Activated CD8-positive, alpha-beta memory T cell treated with anti-CD3 and anti-CD28 coated beads for 36 hours (primary cell): ENCODE measurements around the gene TNFAIP8L2. TPM values are rescaled to one million over a fixed set of nuclear protein-coding genes. Genes with fewer than 3 reads are reported as not detected.

Experiments
- CTCF ChIA-PET: fragments of 350-600 bp; sonication (Branson Sonifier 250); formaldehyde crosslinking; loops from one replicate; lab custom pipeline; 2021; ENCODE audit warnings: antibody characterized with exemption; lab: Charles Lee
- POLR2A ChIA-PET: fragments of 350-600 bp; sonication (Branson Sonifier 250); formaldehyde crosslinking; loops from one replicate; lab custom pipeline; 2021; ENCODE audit warnings: antibody characterized with exemption; lab: Charles Lee
- total RNA-seq, 2 experiments: library from RNA; stranded (reverse); gene quantifications; one replicate each; pipeline ENCODE4 v1.2.3, GENCODE V29; 2021

Gene TNFAIP8L2
- total RNA-seq: 10 to 100 TPM; 25.7 to 26.6 TPM

- ChIA-PET POLR2A (interaction anchor here (0.9 to 1.9 kb wide), 5 partner anchors 9 to 85 kb away, joined by 3 to 9 read pairs (median 4); partner anchors contain the start of gene VPS72), CTCF (interaction anchor here (0.5 to 8.7 kb wide), 13 partner anchors 9 to 132 kb away, joined by 3 to 84 read pairs (median 5); partner anchors contain the start of genes CDC42SE1, GABPB2, LYSMD1 and SCNM1)
Observed at GRCh38 chr1:151156515-151156819, at the start of gene TNFAIP8L2. TSS of gene TNFAIP8L2 (plus strand) at chr1:151156649. CDS start at chr1:151158698, 2,049 bp downstream.

DNA sequence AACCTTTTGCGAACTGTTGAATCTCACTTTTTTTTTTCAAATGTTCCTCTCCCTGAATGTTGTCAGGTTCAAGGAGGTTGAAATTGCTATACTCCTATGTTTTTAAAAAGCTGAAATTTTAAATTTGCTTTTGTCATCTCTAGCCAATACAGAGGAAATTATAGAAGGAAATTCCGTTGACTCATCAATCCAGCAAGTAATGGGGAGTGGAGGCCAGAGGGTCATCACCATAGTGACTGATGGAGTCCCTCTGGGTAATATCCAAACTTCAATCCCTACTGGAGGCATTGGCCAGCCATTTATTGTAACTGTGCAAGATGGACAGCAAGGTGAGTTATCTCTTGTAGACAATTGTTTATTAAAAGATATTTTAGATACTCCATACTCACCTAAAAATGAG is 49.6 kb upstream of the TNFAIP8L2 start:
- ChIA-PET CTCF (interaction anchor here (0.6 to 2.6 kb wide), 3 partner anchors 7 to 58 kb away, joined by 3 to 6 read pairs (median 4); no protein-coding TSS in a partner anchor), POLR2A (no interaction called here)

- ChIA-PET CTCF (interaction anchor here (2.6 kb wide), 1 partner anchor 9 kb away, joined by 6 read pairs; no protein-coding TSS in a partner anchor), POLR2A (no interaction called here)
Observed at GRCh38 chr1:151108331-151108730, 48.1 kb upstream of the TNFAIP8L2 start.

DNA sequence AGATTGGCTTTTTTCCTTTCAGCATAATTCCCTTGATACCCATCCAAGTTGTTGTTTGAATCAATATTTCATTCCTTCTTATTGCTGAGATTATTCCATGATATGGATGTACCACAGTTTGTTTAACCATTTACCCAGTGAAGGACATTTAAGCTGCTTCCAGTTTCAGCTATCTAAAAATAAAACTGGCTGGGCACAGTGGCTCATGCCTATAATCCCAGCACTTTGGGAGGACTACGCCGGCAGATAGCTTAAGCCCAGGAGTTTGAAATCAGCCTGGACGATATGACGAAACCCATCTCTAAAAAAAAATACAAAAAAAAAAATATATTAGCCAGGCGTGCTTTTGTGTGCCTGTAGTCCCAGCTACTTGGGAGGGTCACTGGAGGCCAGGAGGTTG is 42.6 kb upstream of the TNFAIP8L2 start:
- POLR2A ChIA-PET: no interaction called here
- CTCF ChIA-PET: interaction anchor here (0.7 kb wide), 1 partner anchor 11 kb away, joined by 3 read pairs; no protein-coding TSS in a partner anchor

DNA sequence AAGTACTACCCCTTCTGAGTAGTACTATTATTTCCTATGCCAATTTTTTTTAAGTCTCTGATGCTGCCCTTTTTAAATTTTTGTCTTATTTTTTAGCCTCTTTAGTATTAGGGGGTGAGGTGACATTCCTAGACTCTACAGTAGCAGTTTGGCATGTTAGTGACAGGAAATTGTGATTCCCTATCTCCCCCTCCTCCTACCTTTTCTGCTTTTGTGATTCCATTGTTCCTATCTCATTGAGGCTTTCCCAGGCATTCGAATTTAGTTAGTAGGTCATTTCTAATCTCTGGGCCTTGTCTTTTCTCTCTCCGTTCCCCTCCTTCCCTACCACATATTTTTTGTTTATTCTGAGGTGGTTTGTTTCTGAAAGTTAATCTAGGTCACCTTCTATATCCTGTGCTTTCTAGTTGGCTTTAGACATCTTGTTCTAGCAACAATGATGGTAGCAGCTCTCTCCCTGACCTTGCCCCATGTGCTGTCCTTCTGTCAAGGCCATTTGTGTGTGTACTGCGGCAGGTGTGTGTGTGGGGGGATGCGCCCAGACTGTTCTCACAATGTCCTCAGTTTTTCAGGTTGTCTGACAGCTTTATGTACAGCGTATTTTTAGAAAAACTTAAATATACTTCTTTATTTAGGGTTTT is 31.6 kb upstream of the TNFAIP8L2 start:
- CTCF ChIA-PET: interaction anchor here (0.5 to 0.7 kb wide), 5 partner anchors 18 to 921 kb away, joined by 3 to 4 read pairs (median 3); no protein-coding TSS in a partner anchor
- POLR2A ChIA-PET: no interaction called here

DNA sequence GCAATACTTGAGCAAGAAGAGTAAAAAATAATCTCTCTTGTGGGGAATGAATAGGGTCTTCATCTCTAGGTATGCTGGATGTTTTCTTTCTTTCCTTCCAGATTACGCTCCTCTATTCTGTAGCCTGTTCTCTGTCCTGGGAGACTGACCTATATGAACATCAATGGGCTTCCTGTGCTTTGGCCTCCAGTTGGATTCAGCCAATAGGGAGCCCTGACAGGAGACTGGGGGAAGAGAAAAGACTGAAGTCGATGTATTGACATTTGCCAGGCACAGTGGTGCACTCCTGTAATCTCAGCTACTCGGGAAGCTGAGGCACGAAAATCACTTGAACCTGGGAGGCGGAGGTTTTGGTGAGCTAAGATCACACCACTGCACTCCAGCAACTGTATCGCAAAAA is 27.6 kb upstream of the TNFAIP8L2 start:
- CTCF ChIA-PET: interaction anchor here (0.6 to 1.3 kb wide), 2 partner anchors 42 to 99 kb away, joined by 3 to 4 read pairs; no protein-coding TSS in a partner anchor
- POLR2A ChIA-PET: interaction anchor here (0.6 kb wide), 1 partner anchor 13 kb away, joined by 10 read pairs; no protein-coding TSS in a partner anchor

DNA sequence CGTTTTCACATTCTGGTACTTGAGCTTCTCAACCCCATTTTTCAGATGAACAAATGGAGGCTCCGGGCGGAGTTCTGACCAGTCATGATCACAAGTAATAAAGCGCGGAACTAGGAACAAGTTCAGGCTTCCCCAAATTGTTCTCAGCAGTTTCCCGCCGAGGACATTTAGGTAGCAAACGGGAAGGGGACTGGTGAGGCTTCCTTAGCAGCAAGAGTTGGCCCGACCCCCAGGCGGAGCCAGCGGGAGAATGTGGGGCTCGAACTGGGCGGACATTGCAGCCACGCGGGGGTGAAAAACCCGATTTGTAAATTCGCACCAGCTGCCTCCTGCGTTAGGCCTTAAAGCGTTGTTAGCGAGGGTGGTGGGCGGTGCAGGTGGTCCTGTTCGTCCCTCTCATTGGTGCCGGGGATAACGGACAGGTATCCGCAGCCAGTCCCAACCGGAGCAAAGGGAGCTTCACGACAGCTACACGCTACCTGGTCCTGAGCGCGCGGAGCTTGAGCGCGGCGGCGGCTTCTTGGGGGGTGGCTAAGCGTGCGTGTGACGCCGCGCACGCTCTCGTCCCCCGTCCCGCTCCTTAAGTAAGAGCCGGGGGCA is 25.4 kb upstream of the TNFAIP8L2 start:
- POLR2A ChIA-PET: interaction anchor here (0.7 to 0.9 kb wide), 2 partner anchors 16 to 19 kb away, joined by 3 to 4 read pairs; no protein-coding TSS in a partner anchor
- CTCF ChIA-PET: interaction anchor here (0.6 to 1.5 kb wide), 5 partner anchors 14 to 170 kb away, joined by 3 to 12 read pairs (median 3); partner anchors contain the start of gene TNFAIP8L2

DNA sequence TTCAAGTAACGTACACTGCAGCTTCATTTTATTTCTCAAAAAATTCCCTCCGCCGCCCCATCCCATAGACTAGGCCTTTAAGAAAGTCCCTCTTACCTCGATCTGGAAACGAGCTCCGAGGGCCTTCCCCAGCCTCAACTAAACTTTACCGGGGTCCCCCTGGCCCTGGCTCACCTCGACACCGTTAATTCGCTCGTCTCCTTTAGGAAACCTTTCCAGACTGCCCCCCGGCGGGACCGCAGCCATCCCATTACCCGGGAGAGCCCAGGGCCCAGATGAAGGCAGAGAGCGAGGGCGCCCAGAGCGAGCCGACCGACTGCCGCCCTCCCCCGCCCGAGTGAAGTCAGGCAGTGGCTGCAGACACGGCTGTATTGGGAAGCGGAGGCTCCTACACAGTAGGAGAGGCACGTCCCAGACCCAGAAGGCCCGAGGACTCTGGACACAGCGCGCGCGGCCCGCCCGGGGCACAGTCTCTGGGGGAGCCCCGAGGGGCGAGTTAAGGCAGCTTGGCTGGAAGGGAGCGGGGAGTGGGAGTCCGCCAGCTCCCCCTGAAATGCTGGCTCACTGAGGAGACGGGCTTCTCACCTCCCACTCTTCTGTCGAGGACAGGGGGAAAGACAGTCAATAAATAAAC is 24.6 kb upstream of the TNFAIP8L2 start:
- POLR2A ChIA-PET: interaction anchor here (0.7 kb wide), 1 partner anchor 15 kb away, joined by 3 read pairs; no protein-coding TSS in a partner anchor
- CTCF ChIA-PET: interaction anchor here (0.8 to 1.5 kb wide), 2 partner anchors 14 to 32 kb away, joined by 3 to 12 read pairs; no protein-coding TSS in a partner anchor

DNA sequence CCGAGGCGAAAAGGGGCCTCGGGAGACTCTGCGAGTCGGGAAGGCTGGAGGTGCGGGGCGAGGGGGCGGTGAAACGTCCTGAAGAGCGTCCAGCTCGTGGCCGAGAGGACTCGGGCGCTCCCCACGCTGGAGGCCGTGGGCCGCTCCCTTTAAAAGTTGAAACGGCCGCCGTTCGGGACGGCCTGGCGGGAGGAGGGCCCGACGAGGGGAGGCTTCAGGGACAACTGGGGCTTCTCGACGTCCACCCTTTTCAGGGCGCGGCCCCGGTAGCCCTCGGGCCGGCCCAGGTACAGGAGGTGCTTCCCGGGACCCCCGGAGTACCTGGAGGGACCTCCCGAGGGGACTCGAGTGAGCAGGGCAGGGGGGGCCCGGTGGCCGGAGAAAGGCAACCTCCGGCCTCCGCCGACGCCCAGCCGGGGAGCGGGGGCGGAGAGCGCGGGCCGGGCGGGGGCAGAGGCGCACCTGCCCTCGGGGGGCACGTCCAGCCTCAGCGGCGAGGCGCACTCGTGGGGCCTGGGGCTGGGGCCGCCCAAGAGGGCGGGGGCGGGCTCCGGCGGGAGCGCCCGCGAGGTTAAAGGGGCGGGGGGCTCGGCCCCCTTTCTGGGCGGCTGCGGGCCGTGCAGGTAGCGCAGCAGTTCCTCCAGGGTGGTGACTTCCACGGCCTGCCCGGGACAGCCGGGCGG is 24.0 kb upstream of the TNFAIP8L2 start:
- ChIA-PET POLR2A (no interaction called here), CTCF (no interaction called here)

DNA sequence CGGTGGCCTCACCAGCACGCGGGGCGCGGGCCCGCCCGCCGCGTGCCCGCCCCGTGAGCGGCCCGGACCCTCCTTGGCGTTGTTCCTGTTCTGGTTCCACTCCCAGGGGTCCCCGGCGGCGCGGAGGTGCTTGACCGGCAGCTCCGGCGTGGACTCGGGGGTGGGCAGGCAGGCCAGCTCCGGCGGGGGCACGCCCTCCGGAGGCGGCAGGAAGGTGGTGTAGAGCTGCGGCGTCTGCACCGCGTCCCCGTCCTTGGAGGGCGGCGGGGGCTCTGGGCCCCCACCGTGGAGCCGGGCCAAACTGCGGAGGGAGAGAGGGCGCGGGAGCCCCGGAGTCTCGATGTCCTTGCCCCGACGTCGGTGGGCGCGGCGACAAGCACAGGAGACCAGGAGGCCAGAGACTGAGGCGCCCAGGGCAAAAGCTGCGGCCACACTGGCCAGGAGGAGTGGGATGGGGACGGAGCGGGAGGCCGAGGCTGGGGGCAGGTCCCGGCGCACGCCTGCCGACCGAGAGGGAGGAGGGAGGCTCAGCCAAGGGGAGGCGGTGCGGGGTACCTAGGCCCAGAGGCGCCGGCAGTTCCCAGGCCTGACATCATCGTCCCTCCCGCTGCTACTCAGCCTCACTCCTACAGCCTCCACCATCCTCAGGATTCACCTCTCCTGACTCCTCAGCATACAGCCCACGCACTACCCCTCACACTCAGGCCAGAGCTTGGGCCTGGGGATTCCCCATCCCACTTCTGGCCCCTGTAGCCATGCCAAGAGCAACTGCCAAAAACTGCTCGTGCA is 23.2 kb upstream of the TNFAIP8L2 start:
- CTCF ChIA-PET: no interaction called here

GRCh38 chr1:151134396-151134795 is 22.1 kb upstream of the TNFAIP8L2 start:
- ChIA-PET CTCF (interaction anchor here (0.6 kb wide), 1 partner anchor 23 kb away, joined by 4 read pairs; no protein-coding TSS in a partner anchor), POLR2A (interaction anchor here (0.5 kb wide), 1 partner anchor 53 kb away, joined by 3 read pairs; no protein-coding TSS in a partner anchor)

More for the DNA sequence above, 23.2 kb upstream of the TNFAIP8L2 start:
- POLR2A ChIA-PET: no interaction called here

GRCh38 chr1:151134991-151135390 is 21.5 kb upstream of the TNFAIP8L2 start:
- POLR2A ChIA-PET: interaction anchor here (0.5 kb wide), 1 partner anchor 53 kb away, joined by 3 read pairs; no protein-coding TSS in a partner anchor
- CTCF ChIA-PET: interaction anchor here (0.6 to 1.2 kb wide), 2 partner anchors 35 to 397 kb away, joined by 3 read pairs; no protein-coding TSS in a partner anchor

- ChIA-PET POLR2A (no interaction called here), CTCF (interaction anchor here (0.5 to 1.2 kb wide), 4 partner anchors 21 to 396 kb away, joined by 3 read pairs; partner anchors contain the start of gene TNFAIP8L2)
Observed at GRCh38 chr1:151135433-151136385, 20.7 kb upstream of the TNFAIP8L2 start.

DNA sequence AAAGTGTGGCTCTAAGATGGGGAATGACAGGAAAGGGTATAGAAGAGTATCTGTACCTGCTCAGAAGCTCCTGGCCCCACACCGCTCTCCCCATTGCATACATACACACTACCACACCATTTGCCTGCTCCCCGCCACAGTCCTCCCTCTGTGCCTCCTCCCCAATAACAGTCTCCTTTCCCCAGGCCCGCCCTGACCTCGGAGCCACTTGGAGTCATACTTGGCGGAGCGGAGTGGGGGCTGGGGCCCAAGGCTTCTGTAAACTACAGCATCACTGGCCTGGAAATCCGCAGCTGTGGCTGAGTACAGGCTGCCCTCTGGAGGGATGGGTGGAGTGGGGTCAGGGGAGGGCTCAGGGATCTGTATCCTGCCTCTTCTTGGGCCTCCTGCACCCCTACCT is 18.7 kb upstream of the TNFAIP8L2 start:
- ChIA-PET CTCF (no interaction called here), POLR2A (no interaction called here)

DNA sequence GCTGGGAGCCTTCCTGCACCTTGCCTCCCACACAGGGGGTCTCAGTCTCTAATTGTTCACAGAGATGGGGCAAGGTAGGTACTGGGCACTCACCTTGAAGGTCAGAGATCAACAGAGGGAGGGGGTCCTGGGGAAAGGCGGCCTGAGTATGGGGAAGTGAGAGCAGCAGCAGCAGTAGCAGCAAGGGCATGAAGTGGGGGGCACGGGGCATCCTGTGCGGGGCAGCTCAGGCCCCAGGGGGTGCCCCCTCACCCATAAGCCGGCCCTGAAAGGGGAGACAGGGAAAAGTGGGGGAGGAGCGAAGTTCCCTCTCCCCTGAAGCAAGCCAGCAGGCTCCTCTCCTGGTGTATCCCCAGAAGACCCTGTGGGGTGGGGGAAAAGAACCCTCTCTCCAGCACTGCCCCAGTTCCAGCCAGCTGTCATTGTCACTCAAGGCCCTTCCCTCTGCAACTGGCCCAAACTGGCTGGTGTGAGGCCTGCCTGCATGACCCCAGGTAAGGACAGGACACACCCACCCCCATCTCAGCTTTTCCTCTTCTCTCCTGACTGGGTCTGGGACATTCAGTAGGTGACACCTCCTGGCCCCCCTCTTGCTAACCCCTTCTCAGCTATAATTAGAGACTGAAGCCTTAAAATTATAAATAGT is 13.9 kb upstream of the TNFAIP8L2 start:
- POLR2A ChIA-PET: interaction anchor here (0.6 kb wide), 1 partner anchor 553 kb away, joined by 9 read pairs; no protein-coding TSS in a partner anchor

GRCh38 chr1:151143057-151143435 is 13.4 kb upstream of the TNFAIP8L2 start:
- POLR2A ChIA-PET: no interaction called here
- CTCF ChIA-PET: interaction anchor here (0.6 to 2.1 kb wide), 3 partner anchors 8 to 61 kb away, joined by 3 to 6 read pairs (median 4); no protein-coding TSS in a partner anchor

More for the DNA sequence above, 13.9 kb upstream of the TNFAIP8L2 start:
- CTCF ChIA-PET: interaction anchor here (0.7 to 2.1 kb wide), 2 partner anchors 9 to 13 kb away, joined by 3 to 6 read pairs; no protein-coding TSS in a partner anchor
